HPDE6-E6E7 (cell line): Measurements from ENCODE around the gene FYB1.

Experiments
- DNase-seq: peaks from one replicate; pipeline ENCODE4 v3.0.0; 2011; ENCODE audit warnings: missing footprints; ENCODE audit errors: extremely low spot score

Gene FYB1

DNA sequence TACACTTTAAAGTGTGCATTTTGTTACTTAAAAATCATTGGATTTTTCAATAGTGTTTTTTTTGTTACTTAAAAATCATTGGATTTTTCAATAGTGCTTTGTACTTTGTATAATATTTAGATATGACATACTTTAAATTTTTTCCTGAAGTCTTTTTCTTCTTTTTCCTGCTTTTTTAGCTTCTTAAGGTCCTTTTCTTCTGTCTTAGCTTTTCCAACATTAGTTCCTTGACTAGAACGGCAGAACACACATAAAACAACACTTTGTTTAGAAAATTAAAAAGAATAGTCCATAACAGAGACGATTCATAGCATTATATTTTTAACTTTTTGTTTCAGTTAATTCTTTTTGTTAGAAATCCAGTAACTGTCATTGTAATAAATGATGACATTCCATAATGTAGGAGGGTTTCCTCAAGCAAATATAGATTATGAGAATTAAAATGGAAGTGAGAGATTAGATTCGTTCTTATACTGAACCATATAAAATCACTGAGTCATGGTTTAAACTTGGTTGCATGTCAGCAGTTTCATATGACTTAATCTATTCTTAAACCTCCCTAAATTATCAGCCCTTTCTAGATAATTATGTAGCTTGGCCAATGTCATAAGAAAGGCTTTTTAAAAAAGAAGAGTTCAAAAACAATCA lies 99.8 kb downstream of the FYB1 start:
- no peak for DNase-seq

DNA sequence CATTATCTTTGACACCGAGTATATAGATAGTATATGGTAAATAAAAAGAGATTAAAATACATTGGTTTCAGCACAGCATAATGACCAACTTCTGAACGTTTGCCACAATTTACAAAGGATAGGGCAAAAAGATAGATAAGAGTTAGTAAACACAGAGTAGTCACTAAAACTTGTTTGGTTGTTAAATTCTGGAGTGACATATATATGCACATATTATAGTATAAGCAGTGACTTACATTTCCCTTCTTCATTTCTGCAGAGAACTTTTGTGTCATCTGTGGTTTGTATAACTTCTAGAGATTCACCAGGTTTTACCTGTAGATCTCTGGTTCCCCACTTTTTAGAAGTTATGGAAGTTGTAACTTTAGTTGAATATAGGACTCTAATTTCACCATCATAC lies 100.7 kb downstream of the FYB1 start:
- no peak for DNase-seq

DNA sequence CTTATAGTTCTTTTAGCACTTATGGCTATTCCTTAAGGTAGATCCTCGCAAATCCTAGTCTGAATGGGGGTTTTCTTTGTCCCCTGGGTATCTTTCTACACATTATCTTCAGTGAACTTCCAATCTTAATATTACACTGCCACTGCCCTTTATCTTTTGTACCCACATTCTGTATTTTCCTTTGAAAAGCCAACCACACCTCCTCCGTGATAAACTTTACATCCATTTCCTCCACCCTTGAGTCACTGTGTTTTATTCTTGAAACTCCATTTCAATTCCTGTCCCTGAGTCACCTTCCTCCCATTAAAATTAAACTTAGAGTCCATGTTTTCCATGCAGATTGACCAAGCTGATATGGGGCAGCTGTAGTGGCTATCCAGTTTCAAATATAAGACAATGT lies 102.0 kb downstream of the FYB1 start:
- DNase-seq, result no peak

DNA sequence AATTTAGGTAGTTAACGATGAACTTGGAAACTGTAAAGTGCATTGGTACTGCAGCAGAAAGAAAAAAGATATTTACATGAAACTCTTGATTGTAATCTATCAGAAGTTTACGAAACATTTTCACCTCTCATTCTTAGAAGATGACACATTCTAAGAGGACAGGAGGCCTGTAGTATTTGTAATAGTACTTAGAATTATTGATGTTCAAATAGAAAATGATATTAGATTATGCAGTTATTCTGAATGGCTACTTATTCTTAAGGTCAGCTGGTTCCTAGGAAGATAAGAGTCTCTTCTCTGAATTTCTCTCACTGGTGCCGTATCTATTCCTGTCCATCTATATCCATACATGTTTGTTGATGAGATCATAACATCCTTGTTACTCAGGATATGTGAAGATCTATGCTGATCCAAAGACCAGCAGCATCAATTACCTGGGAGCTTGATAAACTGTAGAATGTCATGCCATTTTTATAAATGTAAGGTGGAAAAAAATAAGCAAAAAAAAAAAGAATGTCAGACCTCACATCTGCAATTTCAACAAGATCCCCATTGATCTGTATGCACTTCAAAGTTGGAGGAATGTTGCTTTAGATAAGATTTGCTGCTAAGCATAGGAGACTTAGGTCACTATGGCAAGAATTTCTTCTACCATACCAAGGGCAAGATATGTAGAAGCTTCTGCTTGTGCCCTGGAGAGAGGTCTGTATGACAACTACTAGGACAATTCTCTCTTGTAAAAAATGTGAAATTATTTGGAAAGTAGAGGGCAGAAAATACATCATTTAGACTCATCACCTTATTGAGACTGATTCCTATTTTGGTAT lies 102.8 kb downstream of the FYB1 start:
- no peak for DNase-seq

DNA sequence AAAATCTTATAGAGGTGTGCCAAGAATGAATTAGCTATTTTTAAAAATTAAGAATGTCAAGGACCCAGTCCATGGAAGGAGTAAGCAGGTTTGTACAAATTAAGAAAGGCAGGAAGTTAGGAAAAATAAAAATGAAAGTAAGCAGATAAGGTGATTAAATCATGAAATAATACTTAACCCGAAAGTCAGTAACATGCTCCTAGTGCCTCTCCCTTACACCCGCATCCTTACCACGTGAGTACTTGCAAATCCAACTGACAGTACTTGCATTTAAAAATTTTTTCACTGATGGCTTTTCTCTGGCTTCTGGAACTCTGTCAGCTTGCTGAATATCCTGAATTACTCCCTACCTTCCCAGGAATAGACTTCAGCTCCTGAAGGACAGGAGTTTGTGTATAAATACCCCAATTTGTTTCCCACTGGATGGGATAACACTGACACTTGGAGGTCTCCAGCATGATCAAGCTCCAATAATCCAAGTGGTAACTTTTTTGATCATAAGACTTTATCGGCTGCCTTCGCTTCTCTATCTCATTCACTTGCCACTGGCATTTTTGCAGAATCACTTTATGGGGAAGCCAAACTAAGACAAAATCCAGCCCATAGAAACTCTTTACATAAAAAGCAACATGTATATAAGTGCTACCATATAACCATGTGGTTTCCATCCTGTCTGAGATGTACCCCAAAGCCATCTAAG lies 103.6 kb downstream of the FYB1 start:
- no peak for DNase-seq

DNA sequence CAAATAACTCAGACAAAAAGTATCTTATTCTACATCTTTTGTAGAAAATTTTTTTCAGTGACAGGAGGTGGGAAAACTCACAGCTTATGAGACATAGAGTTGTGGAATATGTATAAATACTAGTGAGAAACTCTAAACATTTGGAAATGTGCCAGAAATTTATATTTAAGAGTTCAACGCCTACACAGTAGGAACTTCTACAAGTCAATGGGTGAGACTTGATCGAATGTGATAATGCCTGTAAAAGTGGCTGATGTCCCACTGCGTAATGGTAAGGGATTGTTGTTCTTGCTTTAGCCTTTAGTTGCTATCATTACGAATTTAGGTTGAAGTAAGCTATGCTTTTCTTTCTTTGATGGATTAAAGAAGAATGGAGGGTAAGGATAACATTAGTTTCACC lies 105.2 kb downstream of the FYB1 start:
- no peak for DNase-seq

DNA sequence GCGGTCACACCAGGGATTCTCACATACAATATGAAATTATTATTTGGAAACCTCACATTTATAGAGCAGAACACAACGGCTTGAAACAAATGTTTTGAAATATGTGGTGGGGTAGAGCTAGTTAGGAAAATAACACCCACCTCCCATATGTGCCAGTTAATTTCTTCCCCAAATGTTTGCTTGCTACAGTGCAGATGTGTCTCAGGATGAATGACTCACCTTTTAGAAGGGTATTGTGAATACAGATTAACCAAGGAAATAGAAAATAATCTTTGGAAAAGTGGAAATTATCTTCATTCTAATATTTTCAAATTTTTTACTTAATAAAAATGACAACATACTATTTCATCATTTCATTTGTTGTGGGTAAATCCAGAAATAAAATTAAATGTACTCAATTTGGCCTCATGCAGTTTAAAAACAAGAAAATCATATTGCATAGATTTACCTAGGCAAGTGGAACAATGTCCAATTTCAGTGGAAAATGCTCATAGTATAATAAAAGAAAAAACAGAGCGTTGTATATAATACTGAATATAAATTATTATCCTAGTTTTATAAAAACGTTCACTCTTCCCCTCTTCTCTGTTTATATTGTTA lies 105.9 kb downstream of the FYB1 start:
- no peak for DNase-seq

DNA sequence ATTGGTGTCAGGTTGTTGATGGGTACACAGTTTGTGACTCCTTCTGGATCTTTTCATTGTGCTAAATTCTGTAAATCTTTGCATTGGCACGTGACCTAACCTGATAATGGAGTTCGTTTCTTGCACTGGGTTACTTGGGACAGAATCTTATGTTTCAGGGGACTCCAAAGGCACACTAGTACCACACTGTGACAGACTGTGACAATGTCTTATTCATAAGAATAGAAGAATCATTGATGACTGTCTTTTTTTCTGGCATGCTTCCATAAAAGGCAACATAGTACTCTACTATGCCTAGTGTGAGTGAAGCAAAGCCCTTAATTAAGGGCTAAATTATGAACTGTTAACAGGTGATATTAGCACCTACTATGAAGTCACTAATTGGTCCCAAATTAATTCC lies 109.8 kb downstream of the FYB1 start:
- DNase-seq, result no peak

DNA sequence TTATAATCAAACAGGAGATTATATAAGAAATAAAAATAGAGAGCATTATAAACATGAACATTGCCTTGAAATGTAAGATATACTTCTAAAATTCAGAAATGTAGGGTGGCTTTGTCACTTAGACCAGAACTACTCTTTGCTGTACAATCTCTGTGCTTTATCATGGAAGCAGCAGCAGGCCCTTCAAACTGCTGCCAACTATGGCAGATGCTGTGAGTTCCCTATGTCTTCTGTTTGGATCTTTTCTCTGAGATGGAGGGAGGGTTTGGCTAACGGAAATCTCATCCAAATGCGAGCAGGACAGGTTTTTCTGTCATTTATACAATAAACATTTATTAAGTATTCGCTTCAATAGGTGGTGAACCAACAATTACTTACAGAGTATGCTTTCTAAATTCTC lies 110.4 kb downstream of the FYB1 start:
- DNase-seq, result no peak

DNA sequence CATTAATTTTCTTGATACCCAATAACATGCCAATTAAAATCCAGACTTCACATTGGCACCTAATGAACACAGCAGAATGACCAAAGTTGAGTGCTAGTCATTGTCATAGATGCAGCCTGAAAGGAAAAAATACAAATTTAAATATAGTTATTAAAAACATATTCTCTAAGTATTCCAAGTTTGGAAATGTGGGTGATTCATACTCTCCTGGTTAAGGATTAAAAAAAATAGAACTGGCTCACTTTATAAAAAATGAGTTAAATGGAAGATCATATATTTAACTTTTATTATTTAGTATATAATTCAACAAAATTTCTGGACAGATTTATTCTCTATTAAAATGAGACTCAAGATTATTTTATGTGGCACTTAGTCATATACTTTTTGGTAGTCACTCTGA lies 112.0 kb downstream of the FYB1 start:
- no peak for DNase-seq

DNA sequence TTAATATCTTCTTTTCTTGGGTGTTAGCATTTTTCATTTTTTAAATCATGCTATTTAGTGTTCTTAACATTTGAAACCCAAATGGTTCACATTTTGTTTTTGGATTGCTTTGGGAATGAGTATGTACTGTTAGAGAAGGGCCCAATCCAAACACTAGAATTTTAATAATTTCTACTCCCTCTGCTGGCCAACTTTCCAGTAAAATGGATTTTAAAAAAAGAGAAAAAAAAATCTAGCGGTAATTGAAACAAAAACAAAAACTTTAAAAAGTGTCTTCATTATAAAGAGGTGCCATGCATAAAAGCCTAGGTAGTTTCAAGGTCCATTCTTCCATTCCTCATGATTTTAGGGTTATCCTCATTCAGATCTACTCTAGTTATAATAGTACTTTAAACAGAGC lies 113.0 kb downstream of the FYB1 start:
- no peak for DNase-seq

DNA sequence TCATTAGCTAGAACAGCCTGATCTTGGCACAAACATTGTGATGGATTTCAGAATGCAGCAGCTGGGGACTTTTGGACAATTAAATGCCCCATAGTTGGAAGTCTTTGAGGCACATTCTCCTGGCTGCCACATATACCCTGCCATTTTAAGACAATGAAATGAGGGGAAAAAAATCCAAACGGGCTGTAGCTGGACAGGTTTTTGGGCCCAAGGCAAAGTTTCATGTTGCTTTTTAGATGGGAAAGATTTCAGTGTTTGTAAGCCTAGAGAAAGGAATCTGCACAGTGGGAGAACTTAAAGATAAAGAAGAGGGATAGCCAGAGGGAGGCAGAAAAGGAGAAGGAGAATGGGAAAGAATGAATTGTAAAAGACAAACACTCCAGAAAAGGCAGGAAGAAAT lies 115.1 kb downstream of the FYB1 start:
- no peak for DNase-seq

DNA sequence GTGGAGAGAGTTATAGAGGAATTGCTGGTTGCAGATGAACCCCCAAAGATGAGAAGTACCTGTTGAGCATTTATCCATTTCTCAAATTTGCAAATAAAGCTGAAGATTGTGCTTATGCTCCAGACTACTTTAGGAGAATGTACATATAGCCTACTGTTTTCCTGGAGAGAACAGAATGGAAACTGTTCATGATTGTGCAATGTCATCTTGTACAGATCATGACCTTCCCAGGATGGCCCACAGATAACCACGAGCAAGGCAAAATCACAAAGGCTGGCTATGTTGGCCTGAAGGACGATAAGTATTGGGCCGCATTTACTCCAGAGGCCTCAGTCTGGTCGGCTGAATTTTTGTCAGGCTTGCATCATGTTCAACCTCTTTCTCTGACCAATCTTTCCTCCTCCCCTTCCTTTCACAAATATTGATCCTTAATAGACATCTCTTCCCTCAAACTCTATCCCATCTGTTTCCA lies 116.6 kb downstream of the FYB1 start:
- DNase-seq, result no peak

DNA sequence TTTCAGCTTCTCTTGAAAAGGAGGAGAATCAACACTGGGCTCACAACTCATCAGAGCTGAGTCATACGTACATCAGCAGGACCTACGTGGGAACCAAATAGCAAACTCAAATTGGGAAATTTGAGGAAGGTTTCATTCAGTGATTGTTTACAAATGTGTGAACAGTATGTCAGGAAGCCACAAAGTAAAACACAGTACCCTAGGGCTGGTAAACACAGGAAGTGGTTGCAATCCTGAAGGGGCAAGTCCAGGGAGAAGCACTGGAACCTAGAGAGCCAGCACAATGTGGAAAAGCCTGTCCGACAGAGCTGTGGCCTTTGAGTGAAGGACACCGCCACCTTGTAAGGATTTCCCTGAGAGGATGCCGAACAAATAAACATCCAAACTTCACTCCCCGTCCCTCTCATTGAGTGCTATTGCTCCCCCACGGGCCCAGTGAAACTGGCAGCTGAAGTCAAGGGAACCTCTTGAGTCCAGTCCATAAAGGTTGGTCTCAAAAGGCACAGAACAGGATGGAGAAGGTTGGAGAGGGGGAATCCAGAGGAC lies 118.4 kb downstream of the FYB1 start:
- DNase-seq, result peak; percentile 90

DNA sequence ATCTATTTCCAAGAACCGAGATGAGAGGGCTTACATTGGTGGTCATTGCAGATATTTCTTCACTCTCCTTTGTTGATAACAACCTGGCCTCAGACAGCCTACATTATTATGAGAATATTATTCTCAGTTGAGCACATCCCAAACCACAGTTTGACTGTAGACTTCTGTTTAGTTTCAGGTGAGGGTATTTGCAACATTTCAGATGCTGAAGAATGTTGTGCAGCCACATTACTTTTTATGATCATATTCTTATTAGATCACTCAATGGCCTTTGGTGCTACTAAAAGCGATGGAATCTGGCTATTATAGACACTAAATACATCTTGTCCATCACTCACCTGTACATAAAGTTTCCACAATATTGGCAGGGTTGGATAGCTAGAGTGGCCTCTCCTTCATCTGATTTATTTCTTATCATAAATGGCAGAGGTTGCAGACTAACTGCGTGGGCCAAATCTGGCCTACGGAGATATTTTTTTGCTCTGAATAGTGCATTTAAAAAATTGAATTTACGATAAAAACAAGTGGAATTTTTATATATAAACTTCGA lies 119.0 kb downstream of the FYB1 start:
- DNase-seq, result no peak

DNA sequence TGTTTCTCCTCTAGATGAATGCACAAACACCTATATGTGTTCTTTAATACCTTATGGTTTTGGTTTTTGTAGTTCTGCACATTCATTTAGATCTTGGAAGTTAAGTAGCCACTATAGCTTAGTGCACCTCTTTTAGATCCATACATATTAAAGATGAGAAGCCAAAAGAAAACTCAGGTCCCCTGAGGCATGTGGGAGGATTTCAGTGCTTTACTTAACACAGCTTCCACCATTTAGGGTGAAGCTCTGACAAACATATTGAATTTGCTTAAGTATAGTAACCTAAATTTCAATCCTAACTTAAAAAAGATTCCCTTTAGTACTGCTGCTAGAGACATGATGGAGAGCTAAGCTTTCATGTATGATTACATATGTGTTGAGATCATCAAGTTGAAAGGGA lies 119.5 kb downstream of the FYB1 start:
- no peak for DNase-seq

DNA sequence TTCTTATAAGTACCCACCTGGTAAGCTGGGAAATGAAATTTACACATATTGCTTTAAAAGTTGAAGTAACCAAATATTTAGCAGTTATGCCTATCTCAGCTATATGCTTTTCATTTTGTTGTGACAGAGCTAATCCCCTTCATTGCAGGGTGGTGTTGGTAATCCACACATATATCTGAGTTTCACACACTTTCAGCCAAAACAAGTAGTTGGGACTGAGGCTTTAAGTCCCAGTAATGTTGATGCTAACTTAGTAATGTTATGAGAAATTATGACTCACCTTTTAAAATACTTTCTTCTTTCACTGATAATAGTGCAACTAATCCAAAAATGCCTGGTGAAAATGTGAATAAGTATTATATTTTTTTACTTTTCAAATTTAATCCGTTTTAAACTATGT lies 126.0 kb downstream of the FYB1 start:
- no peak for DNase-seq

DNA sequence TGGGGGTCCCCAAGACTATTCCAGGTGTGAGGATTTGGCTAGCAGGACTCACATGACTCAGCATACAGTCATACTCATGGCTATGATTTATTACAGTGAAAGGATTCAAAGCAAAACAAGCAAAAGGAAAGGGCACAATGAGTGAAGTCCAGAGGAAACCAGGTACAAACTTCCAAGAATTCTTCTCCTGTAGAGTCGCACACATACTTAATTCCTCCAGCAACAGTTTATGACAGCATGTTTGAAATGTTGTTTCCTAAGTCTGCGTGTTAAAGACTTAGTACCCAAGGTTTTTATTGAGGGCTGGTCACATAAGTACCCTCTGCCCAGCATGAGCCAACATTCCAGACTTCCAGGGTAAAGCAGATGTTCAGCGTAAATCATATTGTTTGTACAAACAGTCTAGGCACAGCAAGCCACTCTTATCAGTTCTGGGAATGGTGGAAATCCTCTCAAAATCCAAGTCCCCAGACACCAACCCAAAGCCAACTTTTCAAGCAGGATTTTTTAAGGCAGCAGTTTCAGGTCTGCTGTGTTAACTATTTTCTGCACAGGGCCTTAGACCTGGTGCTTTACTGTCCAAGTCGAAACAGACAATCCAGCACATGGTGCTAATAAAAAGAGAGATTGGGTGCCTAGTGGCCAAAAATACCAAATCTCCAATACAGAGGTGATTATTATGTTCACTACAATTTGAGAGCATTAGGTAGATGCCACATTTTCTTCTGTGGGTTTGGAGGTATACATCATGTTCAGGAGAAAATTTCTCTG lies 126.6 kb downstream of the FYB1 start:
- no peak for DNase-seq

DNA sequence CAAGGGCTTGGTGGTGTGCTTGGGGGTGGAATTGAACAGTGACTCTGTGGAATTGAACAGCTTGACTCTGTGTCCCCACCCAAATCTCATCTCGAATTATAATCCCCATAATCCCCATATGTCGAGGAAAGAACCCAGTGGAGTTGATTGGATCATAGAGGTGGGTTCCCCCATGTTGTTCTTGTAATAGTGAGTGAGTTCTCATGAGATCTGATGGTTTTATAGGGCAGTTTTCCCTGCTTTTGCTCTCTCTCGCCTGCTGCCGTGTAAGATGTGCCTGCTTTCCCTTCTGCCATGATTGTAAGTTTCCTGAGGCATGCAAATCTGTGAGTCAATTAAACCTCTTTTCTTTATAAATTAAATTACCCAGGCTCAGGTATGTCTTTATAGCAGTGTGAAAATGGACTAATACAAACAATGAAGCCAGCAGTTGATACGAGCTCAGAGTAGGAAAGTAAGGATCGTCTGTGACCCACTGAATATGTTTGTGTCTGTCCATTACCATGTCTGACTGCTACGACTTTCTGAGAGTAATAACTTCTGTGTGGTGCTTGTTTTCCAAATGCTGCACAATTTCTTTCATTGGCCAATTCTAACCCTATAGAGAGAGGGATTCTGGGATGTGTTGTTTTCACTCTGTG lies 127.3 kb downstream of the FYB1 start:
- no peak for DNase-seq

DNA sequence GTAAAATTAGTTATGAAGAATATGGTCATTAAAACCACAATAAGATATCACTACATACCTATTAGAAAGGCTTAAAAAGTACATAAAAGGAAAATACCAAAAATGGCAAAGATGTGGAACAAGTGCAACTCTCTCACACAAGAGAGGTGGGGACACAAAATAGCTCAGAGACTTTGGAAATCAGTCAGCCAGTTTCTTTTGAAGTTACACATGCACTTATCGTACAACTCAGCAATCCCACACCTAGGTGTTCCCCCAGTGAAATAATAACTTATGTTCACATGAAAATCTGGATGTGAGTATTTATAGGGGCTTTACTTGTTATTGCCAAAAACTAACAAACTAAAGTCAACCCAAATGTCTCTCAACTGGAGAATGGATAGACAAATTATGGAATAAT lies 135.4 kb downstream of the FYB1 start:
- DNase-seq, result no peak

DNA sequence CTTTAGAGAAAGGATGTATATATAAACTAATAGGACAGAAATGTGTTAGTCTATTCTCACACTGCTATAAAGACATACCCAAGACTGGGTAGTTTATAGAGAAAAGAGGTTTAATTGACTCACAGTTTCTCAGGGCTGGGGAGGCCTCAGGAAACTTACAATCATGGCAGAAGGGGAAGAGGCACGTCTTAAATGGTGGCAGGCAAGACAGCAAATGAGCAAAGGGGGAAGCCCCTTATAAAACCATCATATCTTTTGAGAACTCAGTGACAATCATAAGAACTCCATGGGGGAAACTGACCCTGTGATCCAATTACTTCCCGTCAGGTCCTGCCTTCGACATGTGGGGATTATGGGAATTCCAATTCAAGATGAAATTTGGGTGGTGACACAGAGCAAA lies 136.4 kb downstream of the FYB1 start:
- no peak for DNase-seq
